Prostate gland (tissue), 2 donors: Measurements from ENCODE around the gene FCN1. TPM values are rescaled to one million over a fixed set of nuclear protein-coding genes. Genes with fewer than 3 reads are reported as not detected.

Experiments used
- DNase-seq: peaks from one replicate; pipeline ENCODE4 v3.0.0-alpha.2; 2019; ENCODE audit warnings: low spot score
- H3K27ac ChIP-seq, 2 donors: fragments of 200-600 bp; sonication (generic); 2 replicates each; pipeline ENCODE4 v1.5.1; 2017 to 2019
- H3K27me3 ChIP-seq: fragments of 200-600 bp; sonication (generic); replicated peaks from 2 replicates; pipeline ENCODE4 v1.5.1; 2019; ENCODE audit not compliant: insufficient read depth
- H3K36me3 ChIP-seq, 2 donors: fragments of 200-600 bp; sonication (generic); 1 replicate in 1 of 2; 2 replicates in 1 of 2; pipeline versions ENCODE4 v1.5.1 to v1.8.1; 2017 to 2019
- H3K4me1 ChIP-seq: fragments of 200-600 bp; sonication (generic); replicated peaks from 2 replicates; pipeline ENCODE4 v1.5.1; 2019
- H3K4me3 ChIP-seq, 2 donors: fragments of 200-600 bp; sonication (generic); 2 replicates each; pipeline ENCODE4 v1.5.1; 2017 to 2019
- H3K9me3 ChIP-seq: fragments of 200-600 bp; sonication (generic); 2 replicates; pipeline ENCODE4 v1.5.1; 2017
- CTCF ChIP-seq, 4 experiments: fragments of 200-600 bp in 2 of 4; fragments of 450-650 bp in 2 of 4; sonication (generic) in 2 of 4; IDR thresholded peaks; 1 replicate in 3 of 4; 2 replicates in 1 of 4; pipeline ENCODE4 v1.5.1; 2016 to 2019; ENCODE audit warnings: antibody characterized with exemption in 4 of 4, mild to moderate bottlenecking in 2 of 4, moderate library complexity in 2 of 4
- POLR2A ChIP-seq: fragments of 450-650 bp; IDR thresholded peaks from one replicate; pipeline ENCODE4 v1.6.1; 2016; ENCODE audit warnings: antibody characterized with exemption, mild to moderate bottlenecking
- POLR2AphosphoS5 ChIP-seq: sonication (generic); formaldehyde crosslinking; IDR thresholded peaks from one replicate; pipeline ENCODE4 v1.6.1; 2017; ENCODE audit warnings: antibody characterized with exemption
- whole genome bisulfite sequencing: methylation state at CpG from one replicate; pipeline ENCODE4 v1.1.5; 2018; 5-methylcytosine and 5-hydroxymethylcytosine counted together
- intact Hi-C: fragments of 100-400 bp; cut with DNase I; formaldehyde crosslinking; loops from one replicate; pipeline ENCODE4 v1.14.2; 2022
- total RNA-seq, 2 donors: library from RNA; depleted of rRNA; stranded (reverse); fragments of >200 nt; gene quantifications; one replicate each; pipeline ENCODE4 v1.1.0, GENCODE V29; 2016

The FCN1 gene
- total RNA-seq, 2 donors from 2014 or later = 0.23 to 0.34 TPM

DNA sequence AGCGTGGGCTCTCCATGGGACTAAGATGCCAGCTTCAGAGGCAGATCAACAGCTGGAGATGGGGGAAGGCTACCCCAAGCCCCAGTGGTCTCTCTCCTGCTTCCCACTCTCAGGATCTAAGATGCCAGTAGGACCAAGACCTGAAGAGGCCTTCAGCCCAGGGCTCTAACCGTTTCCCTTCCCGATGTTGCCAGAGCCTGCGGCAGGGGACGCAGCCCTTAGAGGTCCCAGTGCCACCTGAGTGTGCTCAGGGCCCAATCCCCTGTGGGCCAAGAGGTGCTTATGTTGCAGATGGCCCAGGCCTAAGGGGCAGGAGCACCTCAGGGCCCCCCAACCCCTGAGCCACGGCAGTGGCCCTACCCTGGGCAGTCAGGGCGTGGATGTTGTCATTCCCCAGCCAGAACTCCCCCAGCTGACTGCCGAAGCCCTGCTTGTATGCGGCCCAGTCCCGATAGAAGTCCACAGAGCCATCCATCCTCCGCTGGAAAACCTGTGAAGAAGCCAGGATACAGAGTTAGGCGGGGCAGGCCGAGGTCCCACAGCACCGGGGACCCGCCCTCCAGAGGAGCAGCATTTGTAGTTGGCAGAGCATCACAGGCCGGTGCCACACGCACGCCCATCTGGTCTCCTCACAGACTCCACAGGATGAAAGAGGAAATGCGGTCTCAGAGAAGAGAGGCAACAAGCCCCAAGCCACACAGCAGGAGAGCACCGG lies 5.4 kb downstream of the FCN1 start:
- no peaks in the 10 kb centered on the region for H3K9me3 ChIP-seq
- H3K27me3 ChIP-seq = no peaks in the 10 kb centered on the region
- no peak for DNase-seq
- TF ChIP-seq POLR2AphosphoS5 (no peak), POLR2A (no peak), CTCF (IDR thresholded peaks at IDR 0.05) (no peak)
- intact Hi-C loops = no loop called here
- H3K36me3 ChIP-seq = no peaks in the 10 kb centered on the region
- WGBS = 91% methylated on average over 20 of the region's 20 CpGs
- H3K4me1 ChIP-seq = no peaks in the 10 kb centered on the region
- no peak overlapping the region for H3K27ac ChIP-seq
- H3K4me3 ChIP-seq = no peak overlapping the region

GRCh38 chr9:134909511-134910481 lies 7.9 kb downstream of the FCN1 start:
- Histone ChIP-seq H3K36me3 (no peaks in the 10 kb centered on the region), H3K4me3 (no peak overlapping the region), H3K9me3 (no peaks in the 10 kb centered on the region), H3K4me1 (no peaks in the 10 kb centered on the region), H3K27ac (no peak overlapping the region), H3K27me3 (no peaks in the 10 kb centered on the region)
- intact Hi-C loops = no loop called here
- 75% methylated on average over 24 of the region's 24 CpGs for WGBS
- TF ChIP-seq CTCF (IDR thresholded peaks at IDR 0.05) = no peak
- TF ChIP-seq POLR2A = no peak
- DNase-seq = no peak

DNA sequence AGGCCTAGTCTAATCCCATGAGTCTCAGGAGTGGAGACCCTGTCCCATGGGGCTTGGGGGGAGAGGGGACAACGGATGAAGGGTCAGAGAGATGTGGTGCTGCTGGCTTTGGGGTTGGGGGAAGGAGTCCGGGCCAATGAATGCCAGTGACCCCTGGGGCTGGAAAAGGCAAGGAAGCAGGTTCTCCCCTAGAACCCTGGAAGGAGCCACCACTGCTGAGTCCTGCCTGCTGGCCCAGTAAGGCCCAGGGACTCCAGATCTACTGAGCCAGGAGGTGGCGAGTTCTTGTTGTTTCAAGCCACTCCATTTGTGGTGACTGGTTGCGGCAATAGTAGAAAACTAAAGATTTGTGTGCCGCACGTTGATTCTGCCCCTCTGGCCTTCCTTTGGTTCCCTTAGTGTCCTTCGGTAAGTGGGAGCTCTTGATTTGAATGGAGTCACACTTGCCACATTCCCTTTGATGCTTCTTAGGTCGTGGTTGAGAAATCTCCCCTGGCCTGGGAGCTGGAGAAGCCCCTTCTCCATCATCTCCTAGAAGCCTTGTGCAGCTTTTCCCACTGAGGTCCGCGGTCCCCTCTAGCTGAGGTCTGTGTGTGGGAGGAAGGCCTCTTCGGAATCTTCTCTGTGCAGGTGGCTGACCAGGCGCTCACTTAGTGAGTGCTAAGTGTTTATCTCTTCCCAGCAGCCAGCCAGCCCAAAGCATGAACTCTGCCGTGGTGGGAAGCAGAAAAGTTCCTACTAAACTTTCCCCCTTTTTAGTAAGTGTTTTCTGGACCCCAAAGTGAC lies 9.0 kb downstream of the FCN1 start:
- no peaks in the 10 kb centered on the region for H3K4me1 ChIP-seq
- WGBS = 85% methylated on average over 13 of the region's 13 CpGs
- H3K27me3 ChIP-seq = no peaks in the 10 kb centered on the region
- intact Hi-C loops = no loop called here
- H3K4me3 ChIP-seq = no peak overlapping the region
- DNase-seq = no peak
- no peaks in the 10 kb centered on the region for H3K9me3 ChIP-seq
- H3K27ac ChIP-seq = no peak overlapping the region
- no peak for TF ChIP-seq POLR2A
- TF ChIP-seq CTCF (IDR thresholded peaks at IDR 0.05) = no peak
- TF ChIP-seq POLR2AphosphoS5 = no peak
- no peaks in the 10 kb centered on the region for H3K36me3 ChIP-seq

GRCh38 chr9:134902936-134903335 lies 14.8 kb downstream of the FCN1 start:
- Histone ChIP-seq H3K4me1 (no peaks in the 10 kb centered on the region), H3K9me3 (no peaks in the 10 kb centered on the region), H3K36me3 (no peaks in the 10 kb centered on the region), H3K27ac (no peak overlapping the region), H3K27me3 (no peaks in the 10 kb centered on the region), H3K4me3 (no peak overlapping the region)
- intact Hi-C loops = no loop called here
- no peak for DNase-seq
- TF ChIP-seq POLR2A (no peak), POLR2AphosphoS5 (no peak), CTCF (IDR thresholded peaks at IDR 0.05) (no peak)
- WGBS = 71% methylated on average over 3 of the region's 3 CpGs
